Stimulated activated CD8-positive, alpha-beta memory T cell treated with anti-CD3 and anti-CD28 coated beads, Interleukin-4, amount 100 ng/mL, for 1 hour (primary cell): ENCODE results near the gene RBM5.

Experiments used
- DNase-seq, 2 donors: peaks; one replicate each; pipeline ENCODE4 v3.0.0-alpha.2; 2020; ENCODE audit warnings: low read depth in 2 of 2, low spot score in 1 of 2

The RBM5 gene

GRCh38 chr3:50121072-50122032 is 32.6 kb downstream of the RBM5 start:
- peak; percentile 32 to 52 for DNase-seq

- no peak for DNase-seq
These were observed 33.4 kb downstream of the RBM5 start for GRCh38 chr3:50122071-50122470.

- DNase-seq: no peak
These were observed 34.1 kb downstream of the RBM5 start for GRCh38 chr3:50122661-50123391.

- DNase-seq: no peak
These were observed 34.8 kb downstream of the RBM5 start for GRCh38 chr3:50123394-50124051.

- no peak for DNase-seq
These were observed 35.5 kb downstream of the RBM5 start for GRCh38 chr3:50124052-50124799.

- no peak for DNase-seq
These were observed 36.1 kb downstream of the RBM5 start for GRCh38 chr3:50124800-50125178.

GRCh38 chr3:50125541-50126286 is 37.0 kb downstream of the RBM5 start:
- DNase-seq: no peak

GRCh38 chr3:50126287-50127211 is 37.8 kb downstream of the RBM5 start:
- no peak for DNase-seq

GRCh38 chr3:50127251-50127691 is 38.6 kb downstream of the RBM5 start:
- no peak for DNase-seq

GRCh38 chr3:50128001-50128400 is 39.3 kb downstream of the RBM5 start:
- DNase-seq: no peak

- no peak for DNase-seq
These were observed 41.7 kb downstream of the RBM5 start for GRCh38 chr3:50130436-50130835.

- no peak for DNase-seq
These were observed 43.9 kb downstream of the RBM5 start for GRCh38 chr3:50132421-50133282.

GRCh38 chr3:50133283-50133615 is 44.5 kb downstream of the RBM5 start:
- no peak for DNase-seq

- no peak for DNase-seq
These were observed 45.6 kb downstream of the RBM5 start for GRCh38 chr3:50134367-50134766.

GRCh38 chr3:50135964-50136363 is 47.2 kb downstream of the RBM5 start:
- no peak for DNase-seq

- DNase-seq: no peak
These were observed 48.1 kb downstream of the RBM5 start for GRCh38 chr3:50136714-50137405.

- no peak for DNase-seq
These were observed 48.8 kb downstream of the RBM5 start for GRCh38 chr3:50137531-50137930.
